ENCODE measurements around the gene PPFIA1.
"Not testable (repeated sequence)": the region's sequence is repeated elsewhere in the genome, so short reads cannot be mapped to it uniquely, and the experiment has no call there.

PPFIA1 gene

DNA sequence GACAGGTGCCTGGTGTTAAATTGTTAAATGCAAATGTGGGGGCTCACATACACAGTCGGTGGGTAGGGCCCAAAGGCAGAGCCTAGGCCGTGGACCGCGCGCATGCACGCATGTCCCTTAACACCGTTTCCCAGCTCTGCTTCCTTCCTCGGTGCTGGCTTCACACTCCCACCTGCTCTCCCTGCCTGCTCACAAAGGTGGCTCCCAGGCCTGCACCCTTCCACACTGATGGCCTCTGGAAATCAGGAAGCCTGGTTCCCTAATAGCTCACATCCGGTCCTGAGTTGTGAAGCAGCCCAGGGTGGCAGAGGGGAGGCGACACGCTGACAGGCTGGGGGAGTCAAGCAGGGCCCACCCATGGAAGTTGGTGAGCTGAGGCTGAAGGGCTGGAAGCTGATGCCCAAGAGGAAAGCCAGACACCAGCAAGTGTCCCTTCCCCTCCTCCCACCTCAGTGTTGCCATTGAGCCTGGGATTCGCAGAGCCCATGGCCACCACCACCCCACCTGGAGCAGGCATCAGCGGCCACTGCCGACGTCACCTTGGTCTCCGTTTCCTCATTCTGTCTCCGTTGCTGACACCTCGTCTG, 114.2 kb downstream of the PPFIA1 start:
- H3K9ac ChIP-seq (ENCODE audit: low read length): no peak overlapping the region
- peaks cover 7% of the 10 kb centered on the region for H3K36me3 ChIP-seq (ENCODE audit: insufficient read depth, low read length)

DNA sequence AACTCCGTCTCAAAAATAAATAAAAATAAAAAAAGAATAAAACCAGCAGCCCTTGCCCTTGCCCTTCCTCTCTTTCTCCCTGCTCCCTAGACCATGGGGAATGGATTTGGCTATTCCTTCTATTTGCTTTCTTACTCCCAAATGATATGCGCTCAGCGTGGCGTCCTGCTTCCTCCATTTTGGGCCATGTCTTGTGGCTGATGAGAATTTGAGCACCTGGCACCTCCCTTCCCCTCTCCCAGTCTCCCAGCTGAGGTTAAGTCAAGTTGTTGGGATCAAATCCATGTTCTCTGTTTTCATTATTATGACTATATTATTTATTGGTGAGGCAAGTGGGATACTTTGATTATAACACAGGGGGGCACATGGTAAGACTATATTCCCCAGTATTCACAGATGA, 117.1 kb downstream of the PPFIA1 start:
- no peak overlapping the region for H3K9ac ChIP-seq (ENCODE audit: low read length)
- H3K27ac ChIP-seq (ENCODE audit: low read depth, low read length): no peak overlapping the region
- no peak overlapping the region for H3K4me3 ChIP-seq (ENCODE audit: low read depth in 1 of 2, low read length in 2 of 2)
- H3K36me3 ChIP-seq (ENCODE audit: insufficient read depth, low read length): peaks cover 7% of the 10 kb centered on the region
- H3K4me1 ChIP-seq (ENCODE audit: insufficient read depth, low read length): peaks cover 16% of the 10 kb centered on the region
- H3K9me3 ChIP-seq (ENCODE audit: low read length): no peaks in the 10 kb centered on the region
- H3K27me3 ChIP-seq (ENCODE audit: control insufficient read depth in 1 of 2, insufficient read depth in 2 of 2, low read length in 2 of 2): no peaks in the 10 kb centered on the region

More for the DNA sequence above, 114.2 kb downstream of the PPFIA1 start:
- Histone ChIP-seq H3K4me1 (ENCODE audit: insufficient read depth, low read length) (peaks cover 26% of the 10 kb centered on the region), H3K27ac (ENCODE audit: low read depth, low read length) (no peak overlapping the region), H3K4me3 (ENCODE audit: low read depth in 1 of 2, low read length in 2 of 2) (no peak overlapping the region), H3K27me3 (ENCODE audit: control insufficient read depth in 1 of 2, insufficient read depth in 2 of 2, low read length in 2 of 2) (no peaks in the 10 kb centered on the region), H3K9me3 (ENCODE audit: low read length) (no peaks in the 10 kb centered on the region)

DNA sequence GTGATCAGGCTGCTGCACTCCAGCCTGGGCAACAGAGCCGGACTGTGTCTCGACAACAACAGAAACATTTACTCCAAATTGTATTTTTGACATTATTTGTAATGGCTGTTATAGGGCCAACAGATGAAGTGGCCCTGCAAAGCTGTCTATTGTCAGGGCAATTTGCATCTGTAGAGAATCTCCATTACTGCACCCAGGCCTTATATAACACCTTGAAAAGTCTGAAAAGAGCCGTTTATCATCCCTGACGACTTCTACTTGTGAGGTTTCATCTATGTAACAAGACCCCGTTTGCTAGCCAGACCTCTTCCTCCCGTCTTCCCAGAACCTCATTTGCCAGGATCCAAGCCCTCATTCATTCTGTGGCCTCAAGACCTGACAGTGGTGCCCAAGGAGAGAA, 118.7 kb downstream of the PPFIA1 start:
- Histone ChIP-seq H3K4me1 (ENCODE audit: insufficient read depth, low read length) (peaks cover 3% of the 10 kb centered on the region), H3K9ac (ENCODE audit: low read length) (no peak overlapping the region), H3K27ac (ENCODE audit: low read depth, low read length) (no peak overlapping the region), H3K4me3 (ENCODE audit: low read depth in 1 of 2, low read length in 2 of 2) (no peak overlapping the region), H3K36me3 (ENCODE audit: insufficient read depth, low read length) (peaks cover 7% of the 10 kb centered on the region), H3K9me3 (ENCODE audit: low read length) (no peaks in the 10 kb centered on the region), H3K27me3 (ENCODE audit: control insufficient read depth in 1 of 2, insufficient read depth in 2 of 2, low read length in 2 of 2) (no peaks in the 10 kb centered on the region)

DNA sequence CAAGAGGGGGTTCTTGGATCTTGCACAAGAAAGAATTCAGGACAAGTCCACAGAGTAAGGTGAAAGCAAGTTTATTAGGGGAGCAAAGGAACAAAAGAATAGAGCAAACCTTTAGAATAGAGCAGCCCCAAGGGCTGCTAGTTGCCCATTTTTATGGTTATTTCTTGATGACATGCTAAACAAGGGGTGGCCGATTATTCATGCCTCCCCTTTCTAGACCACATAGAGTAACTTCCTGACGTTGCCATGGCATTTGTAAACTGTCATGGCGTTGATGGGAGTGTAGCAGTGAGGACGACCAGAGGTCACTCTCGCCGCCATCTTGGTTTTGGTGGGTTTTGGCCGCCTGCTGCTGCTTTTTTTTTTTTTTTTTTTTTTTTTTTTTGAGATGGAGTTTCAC, 120.4 kb downstream of the PPFIA1 start:
- H3K27ac ChIP-seq (ENCODE audit: low read depth, low read length); H3K27me3 ChIP-seq (ENCODE audit: control insufficient read depth in 1 of 2, insufficient read depth in 2 of 2, low read length in 2 of 2); H3K4me1 ChIP-seq (ENCODE audit: insufficient read depth, low read length); H3K36me3 ChIP-seq (ENCODE audit: insufficient read depth, low read length); H3K4me3 ChIP-seq (ENCODE audit: low read depth in 1 of 2, low read length in 2 of 2); H3K9me3 ChIP-seq (ENCODE audit: low read length); H3K9ac ChIP-seq (ENCODE audit: low read length): not testable (repeated sequence)

DNA sequence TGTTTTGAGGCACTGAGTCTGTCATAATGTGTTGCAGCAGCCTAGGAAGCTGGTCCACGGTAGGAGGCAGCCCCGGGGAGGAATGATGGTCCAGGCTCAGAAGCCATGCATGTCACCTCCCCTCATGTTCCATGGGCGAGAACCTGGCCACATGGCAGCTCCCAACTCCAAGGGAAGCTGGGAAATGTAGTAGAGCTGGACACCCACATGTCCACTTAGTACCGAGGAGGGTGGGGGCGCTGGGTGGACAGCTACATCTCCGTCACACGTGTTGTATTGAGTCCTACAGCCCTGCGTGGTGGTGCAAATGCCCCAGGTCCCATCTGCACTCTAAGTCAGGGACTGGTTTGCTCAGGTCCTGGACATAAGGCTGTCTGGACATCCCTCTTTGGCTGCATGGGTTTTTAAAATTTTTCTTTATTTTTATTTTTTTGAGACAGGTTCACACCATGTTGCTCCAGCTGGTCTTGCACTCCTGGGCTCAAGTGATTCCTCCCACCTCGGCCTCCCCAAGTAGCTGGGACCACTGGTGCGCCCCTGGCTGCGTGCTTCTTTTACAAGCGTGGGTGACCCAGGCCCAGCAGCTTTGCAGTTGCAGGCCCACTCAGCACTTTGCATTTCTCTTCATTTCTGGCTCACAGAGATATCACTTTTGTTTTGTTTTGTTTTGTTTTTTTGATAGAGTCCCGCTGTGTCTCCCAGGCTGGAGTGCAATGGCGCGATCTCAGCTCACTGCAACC, 123.9 kb downstream of the PPFIA1 start:
- Histone ChIP-seq H3K36me3 (ENCODE audit: insufficient read depth, low read length) (no peaks in the 10 kb centered on the region), H3K27ac (ENCODE audit: low read depth, low read length) (no peak overlapping the region), H3K9ac (ENCODE audit: low read length) (no peak overlapping the region), H3K9me3 (ENCODE audit: low read length) (no peaks in the 10 kb centered on the region), H3K4me3 (ENCODE audit: low read depth in 1 of 2, low read length in 2 of 2) (no peak overlapping the region), H3K27me3 (ENCODE audit: control insufficient read depth in 1 of 2, insufficient read depth in 2 of 2, low read length in 2 of 2) (no peaks in the 10 kb centered on the region), H3K4me1 (ENCODE audit: insufficient read depth, low read length) (peaks cover 11% of the 10 kb centered on the region)

DNA sequence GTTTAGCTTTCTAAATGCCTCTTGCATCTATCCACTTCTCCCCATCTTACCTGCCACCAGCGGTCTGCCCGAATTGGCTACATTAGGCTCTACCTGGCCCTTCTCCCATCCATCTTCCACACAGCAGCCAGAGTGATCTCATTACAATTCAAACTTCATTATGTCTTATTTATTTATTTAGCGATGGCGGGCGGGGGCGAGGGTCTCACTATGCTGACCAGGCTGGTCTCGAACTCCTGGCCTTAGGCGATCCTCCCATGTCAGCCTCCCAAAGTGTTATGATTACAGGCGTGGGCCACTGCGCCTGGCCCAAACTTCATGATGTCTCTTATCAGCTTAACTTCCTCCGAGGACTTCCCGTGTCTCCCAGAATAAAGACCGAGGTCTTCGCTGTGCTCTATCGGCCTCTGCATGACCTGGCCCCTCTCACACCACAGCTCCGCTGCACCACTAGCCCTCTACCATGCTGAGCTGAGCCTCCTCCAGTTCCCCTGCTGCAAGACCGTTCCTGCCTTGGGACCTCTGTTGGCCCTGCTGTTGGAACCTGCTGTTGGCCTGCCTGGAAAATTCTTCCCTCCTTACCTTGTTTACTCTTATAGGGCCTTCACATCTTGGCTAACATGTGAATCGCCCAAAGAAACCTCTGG, 127.0 kb downstream of the PPFIA1 start:
- Histone ChIP-seq H3K4me1 (ENCODE audit: insufficient read depth, low read length) (peaks cover 28% of the 10 kb centered on the region), H3K27me3 (ENCODE audit: control insufficient read depth in 1 of 2, insufficient read depth in 2 of 2, low read length in 2 of 2) (no peaks in the 10 kb centered on the region), H3K27ac (ENCODE audit: low read depth, low read length) (peak overlapping the region; percentile 81), H3K36me3 (ENCODE audit: insufficient read depth, low read length) (no peaks in the 10 kb centered on the region), H3K9ac (ENCODE audit: low read length) (peak overlapping the region; percentile 49), H3K9me3 (ENCODE audit: low read length) (no peaks in the 10 kb centered on the region), H3K4me3 (ENCODE audit: low read depth in 1 of 2, low read length in 2 of 2) (peak overlapping the region; percentile 74 to 99)

DNA sequence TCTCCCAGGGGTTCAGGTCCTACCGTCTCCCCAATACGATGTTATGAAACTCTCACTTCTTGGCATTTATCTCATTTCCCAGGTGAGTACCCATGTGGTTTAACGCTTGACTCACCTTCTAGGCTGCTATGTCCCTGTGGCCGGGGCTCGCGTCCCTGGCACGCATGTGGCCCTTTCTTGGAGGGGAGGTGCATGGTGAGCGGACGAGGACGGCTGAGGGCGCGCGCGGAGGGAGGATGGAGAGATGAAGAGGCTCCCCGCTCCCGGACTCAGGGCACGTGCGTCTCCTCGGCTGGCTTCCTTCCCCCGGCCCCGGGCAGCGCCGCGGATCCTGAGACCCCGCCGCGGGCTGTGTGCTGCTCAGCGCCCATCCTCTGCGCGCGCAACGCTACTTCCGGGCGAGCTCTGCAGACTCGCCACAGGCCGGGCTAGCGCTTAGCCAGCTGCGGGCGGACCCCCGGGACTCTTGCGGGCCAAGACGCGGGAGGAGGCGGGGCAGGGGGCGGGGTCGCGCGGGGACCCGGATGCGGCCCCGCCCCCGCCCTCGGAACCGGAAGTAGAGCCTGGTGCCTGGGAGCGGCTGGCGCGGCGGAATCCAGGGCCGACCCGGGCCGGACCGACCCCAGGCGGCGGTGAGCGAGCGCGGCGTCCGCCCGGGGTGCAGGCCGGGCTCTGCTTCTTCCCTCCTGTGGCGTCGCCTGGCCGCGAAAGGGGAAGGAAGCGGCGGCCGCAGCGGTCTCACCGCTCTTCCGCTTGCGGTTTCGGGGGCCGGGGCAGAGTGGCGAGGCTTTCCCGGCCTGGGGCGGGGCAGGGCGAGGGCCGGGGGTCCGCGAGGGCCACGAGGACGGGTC, 127.7 kb downstream of the PPFIA1 start, which contains the start of gene CTTN:
TSS of gene CTTN (plus strand) at position 547 of the 851 bp plus-strand sequence. CDS start 8,769 bp downstream, outside the sequence.
- Histone ChIP-seq H3K4me1 (ENCODE audit: insufficient read depth, low read length) (peaks cover 28% of the 10 kb centered on the region), H3K27ac (ENCODE audit: low read depth, low read length) (peak within 1 kb of the TSS; percentile 81), H3K4me3 (ENCODE audit: low read depth in 1 of 2, low read length in 2 of 2) (peak within 1 kb of the TSS; percentile 74 to 99), H3K9me3 (ENCODE audit: low read length) (no peaks in the 10 kb centered on the region), H3K27me3 (ENCODE audit: control insufficient read depth in 1 of 2, insufficient read depth in 2 of 2, low read length in 2 of 2) (no peaks in the 10 kb centered on the region), H3K9ac (ENCODE audit: low read length) (peak within 1 kb of the TSS; percentile 53), H3K36me3 (ENCODE audit: insufficient read depth, low read length) (no peaks in the 10 kb centered on the region)

DNA sequence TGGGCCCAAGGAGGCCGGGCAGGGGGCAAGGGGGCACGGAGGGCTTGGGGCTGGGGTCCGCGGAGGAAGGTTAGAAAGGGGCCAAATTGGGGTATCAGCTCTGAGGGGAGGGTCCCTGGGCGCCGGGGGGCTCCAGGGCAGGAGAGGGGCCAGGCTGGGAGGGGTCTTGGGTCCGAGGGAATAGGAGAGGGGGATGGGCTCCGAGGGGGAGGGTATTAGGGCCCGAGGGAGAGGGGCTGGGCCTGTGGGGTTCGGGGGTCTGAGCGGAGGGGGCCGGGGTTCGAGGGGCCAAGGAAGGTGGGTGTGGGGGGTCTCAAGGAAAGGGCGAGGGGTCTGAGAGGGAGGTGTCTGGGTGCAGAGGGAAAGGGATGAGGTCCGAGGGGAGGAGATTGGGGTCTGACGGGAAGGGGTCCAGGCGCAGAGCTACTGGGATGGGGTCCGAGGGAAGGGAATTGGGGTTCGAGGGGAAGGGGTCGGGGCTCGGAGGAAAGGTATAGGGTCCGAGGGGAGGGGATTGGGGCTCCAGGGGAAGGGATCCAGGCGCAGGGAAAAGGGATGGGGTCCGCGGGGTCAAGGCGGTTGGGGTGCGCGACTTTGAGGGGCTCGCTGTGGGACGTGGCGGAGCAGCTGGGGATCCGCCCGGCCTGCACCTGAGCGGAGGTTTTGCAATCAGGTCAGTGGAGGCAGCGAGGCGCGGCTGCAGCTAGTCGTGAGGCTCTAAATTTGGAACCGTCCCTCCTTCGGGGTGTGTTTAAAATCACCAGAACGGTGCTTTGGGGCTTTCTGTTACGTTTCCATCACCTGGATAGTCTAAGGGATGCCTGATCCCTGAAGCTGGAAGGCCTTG, 128.6 kb downstream of the PPFIA1 start:
- H3K9me3 ChIP-seq (ENCODE audit: low read length): no peaks in the 10 kb centered on the region
- no peaks in the 10 kb centered on the region for H3K36me3 ChIP-seq (ENCODE audit: insufficient read depth, low read length)
- no peaks in the 10 kb centered on the region for H3K27me3 ChIP-seq (ENCODE audit: control insufficient read depth in 1 of 2, insufficient read depth in 2 of 2, low read length in 2 of 2)
- H3K4me1 ChIP-seq (ENCODE audit: insufficient read depth, low read length): peaks cover 28% of the 10 kb centered on the region
- peak overlapping the region; percentile 74 to 99 for H3K4me3 ChIP-seq (ENCODE audit: low read depth in 1 of 2, low read length in 2 of 2)
- H3K27ac ChIP-seq (ENCODE audit: low read depth, low read length): peak overlapping the region; percentile 81
- peak overlapping the region; percentile 53 for H3K9ac ChIP-seq (ENCODE audit: low read length)

DNA sequence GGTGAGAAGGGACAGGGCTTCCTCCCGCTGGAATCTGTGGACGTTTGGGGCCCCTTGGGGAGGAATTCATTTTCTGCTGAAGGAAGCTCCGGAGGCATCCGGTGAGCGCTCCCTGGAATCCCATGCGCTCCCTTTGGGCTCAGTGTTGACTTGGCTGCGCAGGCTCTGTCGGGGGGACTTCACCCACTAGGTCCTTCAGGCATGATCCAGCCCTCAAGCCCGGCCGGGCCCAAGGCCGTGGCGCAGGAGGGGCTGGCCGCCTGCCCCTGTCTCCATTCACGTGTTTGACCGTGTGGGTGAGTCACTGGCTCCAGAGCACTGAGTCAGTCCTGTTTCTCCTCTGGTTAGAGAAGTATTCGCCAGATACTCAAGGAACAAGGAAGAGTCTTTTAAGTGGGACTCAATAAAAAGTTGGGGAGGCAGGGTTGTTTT, 129.2 kb downstream of the PPFIA1 start:
- no peaks in the 10 kb centered on the region for H3K9me3 ChIP-seq (ENCODE audit: low read length)
- H3K4me3 ChIP-seq (ENCODE audit: low read depth in 1 of 2, low read length in 2 of 2): peak overlapping the region; percentile 74 to 99
- peaks cover 28% of the 10 kb centered on the region for H3K4me1 ChIP-seq (ENCODE audit: insufficient read depth, low read length)
- peak overlapping the region; percentile 81 for H3K27ac ChIP-seq (ENCODE audit: low read depth, low read length)
- H3K27me3 ChIP-seq (ENCODE audit: control insufficient read depth in 1 of 2, insufficient read depth in 2 of 2, low read length in 2 of 2): no peaks in the 10 kb centered on the region
- peak overlapping the region; percentile 53 for H3K9ac ChIP-seq (ENCODE audit: low read length)
- no peaks in the 10 kb centered on the region for H3K36me3 ChIP-seq (ENCODE audit: insufficient read depth, low read length)

DNA sequence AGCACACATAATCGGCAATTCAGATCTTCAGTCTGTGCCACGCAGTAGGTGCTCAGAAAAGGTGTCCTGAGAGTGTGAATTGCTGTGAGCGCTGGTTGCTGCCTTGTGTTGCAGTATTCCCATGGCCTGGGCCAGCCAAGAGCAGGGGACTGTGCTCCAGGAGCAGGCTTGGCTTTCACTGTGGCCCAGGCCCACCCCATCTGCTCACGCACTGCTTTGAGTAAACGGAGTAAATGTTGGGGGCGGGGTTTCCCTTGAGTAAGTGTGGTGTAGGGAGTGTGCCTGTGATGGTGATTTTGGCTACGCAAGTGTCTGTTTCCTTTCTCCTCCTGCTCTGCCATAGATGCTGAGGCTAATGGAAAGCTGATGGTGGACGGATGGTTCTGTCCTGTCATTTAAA, 130.2 kb downstream of the PPFIA1 start:
- Histone ChIP-seq H3K36me3 (ENCODE audit: insufficient read depth, low read length) (peaks cover 6% of the 10 kb centered on the region), H3K9ac (ENCODE audit: low read length) (no peak overlapping the region), H3K4me1 (ENCODE audit: insufficient read depth, low read length) (peaks cover 28% of the 10 kb centered on the region), H3K9me3 (ENCODE audit: low read length) (no peaks in the 10 kb centered on the region), H3K27ac (ENCODE audit: low read depth, low read length) (peak overlapping the region; percentile 81), H3K4me3 (ENCODE audit: low read depth in 1 of 2, low read length in 2 of 2) (no peak overlapping the region), H3K27me3 (ENCODE audit: control insufficient read depth in 1 of 2, insufficient read depth in 2 of 2, low read length in 2 of 2) (no peaks in the 10 kb centered on the region)
